GM21529 (cell line): ENCODE results near the gene CIC.
"Not testable (repeated sequence)": the region's sequence is repeated elsewhere in the genome, so short reads cannot be mapped to it uniquely, and the experiment has no call there.

Source experiments
- ATAC-seq: cut with Tn5 transposase; IDR thresholded peaks from one replicate; pipeline ENCODE4 v1.9.1; 2021; ENCODE audit not compliant: unreplicated experiment

Gene CIC

DNA sequence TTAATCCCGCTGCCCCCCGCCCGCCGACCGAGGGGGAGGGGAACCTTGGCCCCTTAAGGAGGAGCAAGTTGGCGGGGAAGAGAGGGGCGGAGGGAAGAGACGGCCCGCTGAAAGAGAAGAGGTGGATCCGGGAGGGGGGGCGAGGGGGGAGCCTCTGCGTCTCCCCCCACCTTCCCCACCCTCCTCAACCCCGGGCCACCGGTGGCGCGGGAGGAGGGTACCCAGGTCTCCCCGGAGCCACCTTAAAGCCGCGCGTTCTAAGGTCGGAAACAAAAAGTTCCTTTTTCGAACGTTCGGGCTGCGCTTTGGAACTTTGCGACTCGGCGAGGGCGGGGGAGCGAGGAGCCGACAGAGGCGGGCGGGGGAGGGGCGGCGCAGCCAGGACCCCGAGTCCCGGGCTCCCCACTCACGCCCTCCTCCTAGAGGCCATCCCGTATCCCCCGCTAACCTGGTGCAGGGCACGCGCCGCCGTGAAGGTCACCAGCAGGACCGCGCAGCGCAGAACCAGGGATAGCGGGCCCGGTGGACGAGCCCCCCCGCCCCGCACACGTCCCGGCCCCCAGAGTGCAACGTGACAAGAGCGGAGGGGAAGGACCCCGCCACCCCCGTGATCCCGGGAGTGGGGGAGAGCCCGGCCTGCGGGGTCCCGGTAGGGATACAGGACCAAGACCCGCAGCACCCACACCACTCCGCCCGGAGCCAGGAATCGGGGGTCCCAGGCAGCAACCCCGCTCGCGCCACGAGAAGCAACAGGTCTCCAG lies 14.8 kb upstream of the CIC start:
- ATAC-seq, result no peak

DNA sequence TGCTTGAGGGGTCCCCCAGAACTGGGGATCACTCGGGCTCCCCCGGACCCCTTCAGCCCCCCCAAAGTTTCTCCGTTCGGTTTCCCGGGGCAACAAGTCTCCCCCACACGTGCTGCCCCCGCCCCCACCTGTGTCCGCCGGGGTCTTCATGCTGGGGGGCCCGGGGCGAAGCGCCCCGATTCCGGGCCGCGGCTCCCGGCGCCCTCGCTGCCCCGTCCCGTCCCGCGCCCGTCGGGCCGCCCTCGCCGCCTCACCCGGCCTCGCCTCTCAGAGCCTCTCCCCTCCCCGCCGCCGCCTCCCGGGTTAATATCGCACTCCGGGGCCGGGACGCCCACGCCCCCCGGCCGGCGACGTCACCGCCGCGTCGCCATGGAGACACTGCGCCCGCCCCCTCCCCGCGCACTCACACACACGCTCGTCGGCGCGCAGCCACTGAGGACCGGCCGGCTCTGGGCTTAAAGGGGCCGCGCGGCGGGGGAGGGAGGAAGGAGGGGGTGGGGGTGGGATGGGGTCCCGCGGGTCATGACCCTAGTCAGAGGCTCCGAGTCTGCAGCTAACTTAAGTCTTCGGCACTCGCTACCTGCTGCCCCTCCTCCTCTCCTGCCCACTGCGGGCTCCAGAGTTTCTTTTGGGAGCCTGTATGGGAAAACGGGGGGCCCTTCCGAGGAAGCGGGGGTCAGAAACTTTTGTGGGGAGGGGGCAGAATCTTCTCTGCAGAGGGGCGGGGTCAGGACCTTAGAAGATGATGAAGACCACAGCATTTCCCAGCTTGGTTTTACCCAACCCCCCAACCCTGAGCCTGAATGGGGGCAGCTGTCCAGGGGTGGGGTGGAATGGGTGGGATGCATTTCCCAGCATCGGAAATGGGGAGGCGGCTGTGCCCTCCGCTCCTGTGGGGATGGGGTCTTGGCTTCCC lies 13.9 kb upstream of the CIC start, which contains the start of gene ERF:
ERF (minus strand) TSS at position 279 of the 916 bp plus-strand sequence; CDS start at position 150, 129 bp downstream.
- peak; percentile 54 for ATAC-seq

DNA sequence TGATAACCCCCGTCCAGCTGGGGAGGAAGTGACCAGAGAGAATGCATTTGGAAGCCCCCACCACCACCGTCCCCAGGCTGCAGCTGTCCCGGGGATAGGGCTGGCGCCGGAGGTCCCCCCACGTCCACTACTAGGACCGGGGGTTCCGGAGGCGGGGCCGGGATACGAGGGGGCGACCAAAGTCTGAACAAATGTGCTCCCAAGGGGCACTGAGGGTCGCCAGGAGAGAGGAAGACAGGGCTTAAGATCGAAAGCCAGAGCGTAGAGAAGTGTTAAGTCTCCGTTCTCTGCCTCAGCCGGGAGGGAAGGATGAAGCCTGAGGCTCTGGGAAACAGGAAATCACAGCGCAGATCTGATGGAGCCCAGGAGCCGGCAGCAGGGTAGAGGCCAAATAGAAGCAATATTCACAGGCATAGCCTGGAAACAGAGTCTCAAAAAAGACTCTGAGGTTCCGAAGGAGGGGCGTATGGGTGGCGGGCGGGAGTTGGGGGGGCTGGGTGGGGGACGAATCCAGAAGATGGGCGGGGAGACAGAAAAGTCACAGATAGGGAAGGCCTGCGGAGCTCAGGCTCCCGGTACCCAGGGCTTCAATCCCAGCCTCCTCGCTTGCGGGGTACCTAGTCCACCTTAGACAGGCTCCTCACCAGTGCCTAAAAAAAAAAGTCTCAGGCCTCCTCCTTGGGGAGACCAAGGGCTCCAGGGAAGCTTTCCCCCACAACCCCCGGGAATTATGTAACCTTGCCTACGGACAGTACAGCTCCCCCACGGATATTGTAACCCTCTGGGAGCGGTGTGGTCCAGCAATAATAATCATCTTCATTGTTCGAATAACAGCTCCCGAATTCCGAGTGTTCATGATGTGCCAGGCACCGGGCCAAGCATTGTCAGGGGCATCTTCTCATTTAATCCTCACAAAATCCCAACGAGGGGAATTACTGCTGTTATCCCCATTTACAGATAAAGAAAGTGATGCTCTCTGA lies 13.0 kb upstream of the CIC start:
- ATAC-seq, result no peak

DNA sequence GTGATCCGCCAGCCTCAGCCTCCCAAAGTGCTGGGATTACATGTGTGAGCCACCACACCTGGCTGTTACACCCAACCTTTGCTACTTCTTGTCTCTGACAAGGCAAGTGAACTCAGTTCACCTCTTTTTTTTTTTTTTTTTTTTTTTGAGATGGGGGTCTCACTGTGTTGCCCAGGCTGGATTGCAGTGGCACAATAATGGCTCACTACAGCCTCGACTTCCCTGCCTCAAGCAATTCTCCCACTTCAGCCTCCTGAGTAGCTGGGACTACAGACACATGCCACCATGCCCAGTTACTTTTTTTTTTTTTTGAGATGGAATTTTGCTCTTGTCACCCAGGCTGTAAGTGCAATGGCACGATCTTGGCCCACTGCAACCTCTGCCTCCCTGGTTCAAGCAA lies 11.2 kb upstream of the CIC start:
- not testable (repeated sequence) for ATAC-seq

DNA sequence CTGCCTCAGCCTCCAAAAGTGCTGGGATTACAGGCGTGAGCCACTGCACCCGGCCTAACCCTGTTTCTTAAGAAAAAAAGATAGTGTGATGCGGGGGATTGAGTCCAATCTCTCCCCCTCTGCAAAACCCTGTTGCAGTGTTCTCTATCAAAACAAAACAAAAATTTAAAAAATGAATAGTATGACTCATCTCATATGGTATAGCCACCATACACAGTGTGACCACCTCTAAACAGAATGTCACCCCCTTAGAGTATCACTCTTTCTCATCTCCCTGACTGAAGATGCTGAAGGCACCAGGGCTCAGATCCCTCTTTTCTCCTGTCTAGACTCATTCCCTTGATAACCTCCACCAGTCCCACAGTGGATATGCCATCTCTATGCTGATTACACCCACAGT lies 7.3 kb upstream of the CIC start:
- ATAC-seq, result no peak

DNA sequence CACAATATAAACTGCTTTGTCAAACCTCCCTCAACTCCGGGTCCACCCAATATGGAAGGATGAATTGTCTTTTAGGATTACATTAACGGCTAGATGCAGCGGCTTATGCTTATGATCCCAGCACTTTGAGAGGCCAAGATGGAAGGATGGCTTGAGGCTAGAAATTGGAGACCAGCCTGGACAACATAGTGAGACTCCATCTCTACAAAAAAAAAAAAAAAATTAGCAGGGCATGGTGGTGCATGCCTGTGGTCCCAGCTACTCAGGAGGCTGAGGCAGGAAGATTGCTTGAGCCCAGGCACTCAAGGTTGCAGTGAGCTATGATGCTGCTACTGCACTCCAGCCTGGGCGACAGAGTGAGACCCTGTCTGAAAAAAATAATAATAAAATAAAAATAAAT lies 2.9 kb upstream of the CIC start:
- ATAC-seq, result not testable (repeated sequence)

DNA sequence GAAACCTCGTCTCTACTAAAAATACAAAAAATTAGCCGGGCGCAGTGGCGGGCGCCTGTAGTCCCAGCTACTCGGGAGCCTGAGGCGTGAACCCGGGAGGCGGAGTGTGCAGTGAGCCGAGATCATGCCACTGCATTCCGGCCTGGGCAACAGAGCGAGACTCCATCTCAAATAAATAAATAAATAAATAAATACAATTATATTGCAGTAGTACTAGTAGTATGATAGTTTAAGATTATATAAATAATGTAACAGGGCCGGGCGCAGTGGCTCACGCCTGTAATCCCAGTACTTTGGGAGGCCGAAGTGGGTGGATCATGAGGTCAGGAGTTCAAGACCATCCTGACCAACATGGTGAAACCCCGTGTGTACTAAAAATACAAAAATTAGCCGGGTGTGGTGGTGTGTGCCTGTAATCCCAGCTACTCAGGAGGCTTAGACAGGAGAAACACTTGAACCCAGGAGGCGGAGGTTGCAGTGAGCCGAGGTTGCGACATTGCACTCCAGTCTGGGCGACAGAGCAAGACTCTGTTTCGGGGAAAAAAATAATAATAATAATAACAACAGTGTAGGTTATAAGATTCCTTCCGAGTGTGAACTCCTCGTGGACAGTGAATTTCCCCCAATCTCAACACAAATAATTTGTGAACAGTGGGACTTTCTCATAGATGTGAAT lies 2.0 kb upstream of the CIC start:
- ATAC-seq, result not testable (repeated sequence)

DNA sequence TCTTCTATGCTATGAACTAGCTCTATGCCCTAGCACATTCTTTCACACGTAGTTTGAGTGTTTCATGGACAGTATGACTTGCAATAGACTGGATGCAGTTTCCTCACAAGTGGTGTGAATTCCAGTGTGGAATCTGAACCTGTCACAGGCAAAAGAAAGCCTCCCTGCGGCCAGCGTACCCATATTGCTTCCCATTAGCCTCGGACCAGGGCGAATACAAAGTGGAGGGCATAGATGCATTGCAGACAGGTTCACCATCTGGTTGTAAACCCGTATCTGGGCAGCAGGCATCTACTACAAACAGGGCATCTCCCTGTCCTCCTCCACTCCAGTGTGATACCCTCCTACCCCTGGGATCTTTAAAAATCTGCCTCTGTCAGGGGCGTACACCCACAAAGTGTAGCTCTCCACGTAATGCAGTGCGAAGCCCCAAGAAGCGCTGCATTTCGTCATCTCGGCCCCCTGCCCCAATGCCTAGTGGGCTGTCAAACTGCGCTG lies 1.4 kb upstream of the CIC start:
- ATAC-seq, result no peak

DNA sequence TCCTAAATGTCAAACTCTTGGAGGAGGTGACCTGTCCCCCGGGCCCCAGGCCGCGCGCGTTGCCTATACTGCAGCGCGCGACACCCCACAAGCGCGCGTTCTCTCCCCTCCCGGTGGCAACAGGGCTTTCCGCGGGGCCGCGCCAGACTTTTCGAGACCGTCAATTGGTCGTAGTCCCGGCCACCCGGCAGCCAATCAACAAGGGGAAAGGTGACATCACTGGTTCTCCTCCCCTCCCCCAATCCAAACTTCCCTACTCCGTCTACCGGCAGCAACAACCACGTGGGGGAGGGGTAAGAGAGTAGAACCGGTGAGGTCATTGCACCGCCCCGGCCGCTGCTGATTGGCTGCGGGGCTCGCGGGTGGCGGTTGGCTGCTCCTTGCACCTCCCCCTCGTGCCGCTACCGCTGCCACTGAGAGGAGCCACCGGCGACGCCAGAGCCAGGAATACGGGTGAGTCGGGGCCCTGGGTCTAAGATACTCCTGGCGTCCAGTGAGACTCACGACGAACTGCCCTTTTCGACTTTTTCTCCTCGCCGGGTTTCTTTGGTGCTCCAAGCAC lies 829 bp upstream of the CIC start:
- ATAC-seq, result peak; percentile 55

DNA sequence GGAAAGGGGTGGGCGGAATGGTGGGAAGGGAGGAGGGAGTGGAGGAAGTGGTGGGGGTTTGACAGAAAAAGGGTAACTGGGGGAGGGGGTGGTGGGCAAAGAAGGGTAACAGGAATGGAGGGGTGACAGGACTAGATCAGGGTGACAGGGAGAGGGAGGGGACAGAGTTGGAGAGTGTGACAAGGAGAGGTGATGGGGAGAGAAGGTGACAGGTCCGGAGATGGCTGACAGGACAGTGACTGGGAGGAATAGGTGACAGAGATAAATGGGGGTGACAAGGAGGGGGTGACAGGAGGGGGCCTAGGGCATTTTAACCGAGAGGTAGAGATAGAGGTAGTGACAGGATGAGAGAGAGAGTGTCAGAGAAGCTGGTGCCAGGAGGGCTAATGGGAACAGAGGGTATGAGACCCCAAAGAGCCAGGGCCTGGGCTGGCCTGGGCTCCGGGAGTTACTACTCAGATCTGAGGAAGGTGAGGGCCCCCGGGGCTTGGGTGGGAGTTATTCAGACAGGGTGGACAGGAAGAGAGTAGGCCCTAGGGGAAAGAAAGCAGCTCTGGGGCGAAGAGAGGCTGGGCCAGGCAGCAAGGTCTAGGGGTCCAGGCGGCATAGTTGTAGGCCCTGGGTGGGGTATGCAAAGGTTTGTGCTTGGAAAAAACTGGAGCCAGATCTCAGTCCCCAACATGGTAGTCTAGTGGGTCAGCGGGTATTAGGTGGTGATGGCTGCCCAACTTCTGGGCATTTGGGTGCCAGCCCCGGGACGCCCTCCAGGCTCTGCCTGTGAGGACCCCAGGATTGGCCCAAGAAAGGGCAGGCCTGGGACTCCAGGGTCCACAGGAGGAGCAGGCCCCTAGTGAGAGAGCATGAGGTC lies 660 bp downstream of the CIC start:
- no peak for ATAC-seq

DNA sequence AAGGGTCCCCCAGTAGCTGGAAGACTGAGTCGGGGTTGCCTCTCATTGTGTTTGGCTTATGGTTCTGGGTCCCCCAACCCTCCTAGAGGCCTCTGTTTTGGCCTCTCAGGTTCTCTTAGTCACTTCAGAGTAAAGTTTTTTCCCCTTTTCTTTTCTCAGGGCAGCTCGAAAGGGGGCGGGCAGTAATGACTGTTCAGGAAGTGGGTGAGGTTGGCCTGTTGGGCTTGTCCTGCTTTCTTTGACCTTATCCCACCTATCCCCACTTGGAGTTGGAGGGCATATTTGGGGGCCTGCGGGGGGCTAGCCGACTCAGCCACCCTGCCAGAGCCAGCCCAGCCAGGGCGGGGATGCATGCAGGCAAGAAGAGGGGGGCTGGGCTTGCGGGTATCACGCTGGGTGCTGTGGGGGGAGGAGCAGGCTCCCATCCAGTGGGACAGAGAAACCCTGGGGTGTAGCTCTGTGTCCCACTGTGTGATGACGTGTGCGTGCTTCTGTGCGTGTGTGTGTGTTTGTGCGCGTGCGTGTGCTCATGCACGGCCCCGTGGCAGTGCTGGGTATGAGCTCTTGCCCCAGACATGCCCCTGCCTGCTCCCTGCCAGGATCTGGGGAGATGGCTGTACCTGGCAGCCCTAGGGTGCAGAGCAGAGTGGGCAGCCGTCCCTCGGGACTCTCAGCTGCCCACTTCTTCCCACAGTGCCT lies 1.4 kb downstream of the CIC start:
- ATAC-seq, result no peak

DNA sequence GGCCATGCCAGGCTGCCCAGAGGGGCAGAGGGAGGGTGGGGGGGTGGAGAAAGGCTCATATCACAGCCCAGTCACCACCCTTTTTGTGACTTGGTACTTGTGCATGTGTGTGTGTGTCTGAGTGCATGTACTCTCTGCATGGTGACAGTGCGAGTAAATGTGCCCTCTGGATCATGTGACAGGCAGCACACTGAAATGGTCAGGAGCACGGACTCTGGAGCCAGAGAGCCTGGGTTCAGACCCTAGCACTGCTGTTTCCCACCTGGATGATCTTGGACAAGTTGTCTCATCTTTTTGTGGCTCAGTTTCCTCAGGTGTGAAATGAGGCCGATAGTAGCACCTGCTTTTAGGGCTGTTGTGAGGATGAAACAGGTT lies 2.0 kb downstream of the CIC start:
- no peak for ATAC-seq

DNA sequence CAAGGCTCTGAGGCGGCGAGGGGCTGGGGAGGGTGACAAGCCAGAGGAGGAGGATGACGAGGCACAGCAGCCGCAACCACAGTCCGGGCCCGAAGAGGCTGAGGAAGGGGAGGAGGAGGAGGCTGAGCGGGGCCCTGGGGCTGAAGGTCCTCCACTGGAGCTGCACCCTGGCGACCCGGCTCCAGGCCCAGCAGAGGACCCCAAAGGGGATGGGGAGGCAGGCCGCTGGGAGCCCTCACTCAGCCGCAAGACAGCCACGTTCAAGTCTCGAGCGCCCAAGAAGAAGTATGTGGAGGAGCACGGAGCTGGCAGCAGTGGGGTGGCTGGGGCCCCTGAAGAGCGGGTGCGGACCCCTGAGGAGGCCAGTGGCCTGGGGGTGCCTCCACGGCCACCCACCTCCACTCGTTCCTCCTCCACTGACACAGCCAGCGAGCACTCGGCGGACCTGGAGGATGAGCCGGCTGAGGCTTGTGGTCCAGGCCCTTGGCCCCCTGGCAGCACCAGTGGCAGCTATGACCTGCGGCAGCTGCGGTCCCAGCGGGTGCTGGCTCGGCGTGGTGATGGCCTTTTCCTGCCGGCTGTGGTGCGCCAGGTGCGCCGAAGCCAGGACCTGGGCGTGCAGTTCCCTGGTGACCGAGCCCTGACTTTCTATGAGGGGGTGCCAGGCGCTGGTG lies 2.9 kb downstream of the CIC start:
- ATAC-seq, result no peak

DNA sequence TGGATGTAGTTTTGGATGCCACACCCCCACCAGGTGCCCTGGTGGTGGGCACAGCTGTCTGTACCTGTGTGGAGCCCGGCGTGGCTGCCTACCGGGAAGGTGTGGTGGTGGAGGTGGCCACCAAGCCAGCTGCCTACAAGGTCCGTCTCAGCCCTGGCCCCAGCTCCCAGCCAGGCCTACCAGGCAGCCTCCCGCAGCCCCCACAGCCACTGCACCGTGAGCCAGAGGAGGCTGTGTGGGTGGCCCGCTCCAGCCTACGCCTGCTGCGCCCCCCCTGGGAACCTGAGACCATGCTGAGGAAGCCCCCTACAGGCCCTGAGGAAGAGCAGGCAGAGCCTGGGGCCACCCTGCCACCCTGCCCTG lies 3.5 kb downstream of the CIC start:
- no peak for ATAC-seq

DNA sequence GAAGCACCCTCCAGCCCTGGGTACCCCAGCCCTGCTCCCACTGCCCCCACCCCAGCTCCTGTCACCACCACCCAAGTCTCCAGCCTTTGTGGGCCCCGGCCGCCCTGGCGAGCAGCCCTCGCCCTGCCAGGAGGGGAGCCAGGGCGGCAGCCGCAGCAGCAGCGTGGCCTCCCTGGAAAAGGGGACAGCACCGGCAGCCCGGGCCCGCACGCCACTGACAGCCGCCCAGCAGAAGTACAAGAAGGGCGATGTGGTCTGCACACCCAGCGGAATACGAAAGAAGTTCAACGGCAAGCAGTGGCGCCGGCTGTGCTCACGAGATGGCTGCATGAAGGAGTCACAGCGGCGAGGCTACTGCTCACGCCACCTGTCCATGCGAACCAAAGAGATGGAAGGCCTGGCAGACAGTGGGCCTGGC lies 3.9 kb downstream of the CIC start:
- no peak for ATAC-seq

DNA sequence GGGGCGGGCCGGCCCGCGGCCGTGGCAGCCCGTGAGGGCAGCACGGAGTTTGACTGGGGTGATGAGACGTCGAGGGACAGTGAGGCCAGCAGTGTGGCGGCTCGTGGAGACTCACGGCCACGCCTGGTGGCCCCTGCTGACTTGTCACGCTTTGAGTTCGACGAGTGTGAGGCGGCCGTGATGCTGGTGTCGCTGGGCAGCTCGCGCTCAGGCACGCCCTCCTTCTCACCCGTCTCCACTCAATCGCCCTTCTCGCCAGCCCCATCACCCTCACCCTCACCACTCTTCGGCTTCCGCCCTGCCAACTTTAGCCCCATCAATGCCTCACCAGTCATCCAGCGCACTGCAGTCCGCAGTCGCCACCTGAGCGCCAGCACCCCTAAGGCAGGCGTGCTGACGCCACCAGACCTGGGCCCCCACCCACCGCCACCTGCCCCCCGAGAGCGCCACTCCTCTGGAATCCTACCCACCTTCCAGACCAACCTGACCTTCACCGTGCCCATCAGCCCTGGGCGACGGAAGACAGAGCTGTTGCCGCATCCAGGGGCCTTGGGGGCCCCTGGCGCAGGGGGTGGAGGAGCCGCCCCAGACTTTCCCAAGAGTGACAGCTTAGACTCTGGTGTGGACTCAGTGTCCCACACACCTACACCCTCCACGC lies 4.5 kb downstream of the CIC start:
- no peak for ATAC-seq

DNA sequence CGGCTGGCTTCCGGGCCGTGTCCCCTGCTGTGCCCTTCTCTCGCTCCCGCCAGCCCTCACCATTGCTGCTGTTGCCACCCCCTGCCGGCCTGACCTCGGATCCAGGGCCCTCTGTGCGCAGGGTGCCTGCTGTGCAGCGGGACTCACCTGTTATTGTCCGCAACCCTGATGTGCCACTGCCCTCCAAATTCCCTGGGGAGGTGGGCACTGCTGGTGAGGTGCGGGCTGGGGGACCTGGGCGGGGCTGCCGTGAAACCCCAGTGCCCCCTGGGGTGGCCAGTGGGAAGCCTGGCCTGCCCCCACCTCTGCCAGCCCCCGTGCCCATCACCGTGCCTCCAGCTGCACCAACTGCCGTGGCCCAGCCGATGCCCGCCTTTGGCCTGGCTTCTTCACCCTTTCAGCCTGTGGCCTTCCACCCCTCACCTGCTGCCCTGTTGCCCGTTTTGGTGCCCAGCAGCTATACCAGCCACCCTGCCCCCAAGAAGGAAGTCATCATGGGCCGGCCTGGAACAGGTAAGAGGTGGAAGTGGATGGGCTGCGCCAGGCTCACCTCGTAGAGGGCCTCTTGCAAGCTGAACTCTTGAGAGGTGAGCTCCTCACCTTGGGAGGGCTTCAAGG lies 5.1 kb downstream of the CIC start:
- ATAC-seq, result no peak
